NCI-H1930 (cell line): Measurements from ENCODE around the gene TBC1D2B.
"Not testable (repeated sequence)": the region's sequence is repeated elsewhere in the genome, so short reads cannot be mapped to it uniquely, and the experiment has no call there.

Source experiments
- DNase-seq, 2 experiments: peaks; one replicate each; lab custom pipeline; 2025; lab: John Stamatoyannopoulos, UW

The TBC1D2B gene

DNA sequence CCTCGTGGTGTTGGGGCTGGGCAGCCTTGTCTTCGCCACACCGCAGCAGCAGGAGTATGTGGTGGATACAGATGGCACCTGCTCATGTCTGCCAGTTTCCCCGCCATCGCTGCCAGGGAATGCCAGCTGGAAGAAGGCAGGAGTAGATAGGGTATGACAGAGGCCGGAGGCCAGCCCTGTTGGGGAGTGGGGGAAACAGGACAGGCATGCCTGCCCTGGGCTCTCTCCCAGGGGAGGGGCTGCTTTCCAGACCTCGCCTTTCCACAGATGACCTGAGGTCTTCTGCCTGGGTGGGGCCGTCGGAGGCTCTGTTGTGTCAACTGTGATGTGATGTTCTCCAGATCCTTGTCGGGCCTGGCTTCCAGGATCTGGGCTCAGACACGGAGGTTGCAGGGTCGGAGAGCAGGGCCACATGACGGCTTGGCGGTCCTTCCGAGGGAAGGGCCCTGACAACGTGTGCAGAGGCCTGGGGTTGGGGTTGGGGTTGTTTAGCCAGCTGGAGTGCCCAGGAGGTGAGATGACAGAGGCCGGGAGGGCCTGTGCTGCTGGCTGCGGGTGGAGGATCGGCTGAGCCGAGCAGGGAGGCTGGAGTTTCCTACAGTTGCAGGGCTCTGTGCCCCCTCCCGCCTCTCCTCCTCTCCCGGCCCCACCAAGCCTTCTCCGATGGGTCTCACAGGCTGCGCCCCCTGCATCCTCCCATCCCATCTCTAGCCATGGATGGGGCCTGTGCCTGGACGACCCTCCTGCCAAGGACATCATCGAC is 102.0 kb downstream of the TBC1D2B start:
- DNase-seq = no peak

DNA sequence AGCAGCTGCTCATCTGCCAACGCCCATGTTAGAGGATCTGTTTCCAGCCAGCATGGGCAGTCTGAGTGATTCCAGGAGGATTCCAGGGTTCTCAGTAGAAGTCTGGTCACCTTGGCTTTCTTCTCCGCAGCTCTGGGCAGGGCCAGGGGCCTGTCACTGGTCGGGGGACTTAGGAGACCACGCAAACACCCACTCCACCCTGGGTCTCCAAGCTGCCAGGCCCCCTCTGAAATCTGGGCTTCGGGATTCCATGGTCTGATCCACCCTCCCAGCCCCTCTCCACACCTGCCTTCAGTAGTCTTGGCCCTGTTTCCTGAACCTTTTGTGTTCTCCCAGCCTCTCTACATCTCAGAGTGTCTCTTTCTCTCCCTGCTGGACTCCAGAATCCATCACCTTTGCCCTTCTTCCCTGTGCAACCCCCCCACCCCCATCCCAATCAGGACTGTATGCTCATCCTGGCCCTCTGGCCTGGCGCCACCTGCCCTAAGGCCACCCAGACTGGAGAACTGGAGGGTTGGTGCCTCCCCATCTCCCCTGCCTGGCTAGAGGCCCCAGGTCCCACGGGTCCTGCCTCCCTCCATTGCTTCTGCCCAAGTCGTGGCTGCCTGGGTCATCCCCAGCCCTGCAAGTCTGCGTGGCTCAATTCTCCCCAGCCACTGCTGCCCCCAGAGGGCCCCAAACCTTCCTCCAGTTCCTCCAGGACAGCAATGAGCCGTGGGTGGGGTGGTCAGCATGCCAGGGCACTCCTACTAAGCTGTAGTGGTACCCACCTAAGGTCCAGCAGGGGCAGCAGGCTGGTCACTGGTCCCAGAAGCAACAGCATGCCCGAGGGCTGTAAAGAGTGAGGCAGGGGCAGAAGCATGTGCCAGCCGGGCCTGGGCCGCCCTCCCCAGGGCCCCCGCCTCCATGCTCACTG is 102.8 kb downstream of the TBC1D2B start:
- DNase-seq = no peak

DNA sequence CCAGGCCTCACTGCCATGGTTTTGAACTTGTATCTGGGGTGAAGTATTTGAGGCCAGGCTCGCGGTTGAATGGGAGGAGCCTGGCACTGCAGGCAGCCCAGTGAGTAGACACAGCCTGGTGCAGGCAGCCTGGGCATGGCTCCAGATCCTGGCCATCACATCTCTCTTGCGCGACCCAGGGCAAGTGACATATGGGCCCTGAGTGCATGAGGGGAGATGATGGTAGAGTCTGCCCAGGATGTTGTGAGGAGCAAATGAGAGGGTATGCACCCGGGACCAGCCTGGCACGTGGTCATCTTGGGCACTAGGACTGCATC is 103.5 kb downstream of the TBC1D2B start:
- DNase-seq = no peak

DNA sequence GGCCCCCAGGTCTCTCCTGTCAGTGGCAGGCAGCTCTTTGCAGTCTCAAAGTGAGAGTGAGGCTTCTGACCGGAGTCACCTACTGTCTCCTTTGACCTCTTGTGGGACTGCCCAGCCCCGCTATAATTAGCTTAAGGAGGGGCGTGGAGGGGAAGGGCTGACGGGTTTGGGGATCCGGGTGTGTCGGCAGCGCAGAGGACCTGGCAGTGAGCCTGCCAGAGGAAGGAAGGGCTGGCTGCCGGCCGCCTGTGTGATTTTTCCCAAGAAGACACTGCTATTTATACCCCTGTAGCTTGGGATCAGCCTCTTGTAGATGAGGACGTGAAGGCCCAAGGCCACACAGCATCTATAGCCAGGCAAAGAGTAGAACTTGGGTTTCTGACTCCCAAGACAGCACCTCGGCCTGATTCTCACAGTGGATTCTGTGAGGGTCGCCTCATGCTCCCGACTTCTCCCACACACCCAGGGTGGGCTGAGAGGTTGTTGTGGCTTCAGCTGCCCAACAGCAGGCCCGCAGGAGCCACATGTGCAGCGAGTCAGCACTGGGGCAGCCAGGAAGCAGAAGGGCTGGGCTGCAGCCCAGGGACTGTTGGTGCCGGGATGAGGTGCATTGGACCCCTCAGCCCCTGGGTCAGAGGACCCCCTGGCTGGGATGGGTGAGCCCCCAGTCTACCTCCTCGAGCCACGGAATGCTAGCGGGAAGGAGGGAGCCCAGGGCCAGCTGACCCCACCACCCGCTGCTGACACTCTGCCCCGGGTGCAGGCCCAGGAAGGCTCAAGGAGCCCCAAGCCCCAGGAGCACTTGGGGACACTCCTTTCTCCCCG is 104.0 kb downstream of the TBC1D2B start:
- DNase-seq = not testable (repeated sequence)

DNA sequence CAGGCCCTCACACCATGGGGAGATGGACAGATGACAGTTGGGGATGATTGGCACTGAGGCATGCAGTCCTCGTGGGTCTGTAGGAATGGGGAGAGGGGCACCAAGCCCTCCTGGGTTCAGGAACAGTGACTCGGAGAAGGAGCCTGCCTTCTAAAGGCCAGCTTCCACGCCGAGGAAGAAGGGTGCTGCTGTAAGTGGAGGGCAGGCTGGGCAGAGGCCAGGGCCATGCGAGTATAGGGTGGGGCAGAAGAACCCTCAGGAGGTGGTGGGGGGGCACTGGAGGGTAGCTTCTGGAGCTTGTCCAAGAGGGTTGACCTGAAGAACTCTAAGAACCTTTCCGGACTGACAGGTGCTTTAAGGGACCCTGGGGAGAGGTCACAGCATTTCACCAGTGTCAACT is 104.8 kb downstream of the TBC1D2B start:
- not testable (repeated sequence) for DNase-seq

DNA sequence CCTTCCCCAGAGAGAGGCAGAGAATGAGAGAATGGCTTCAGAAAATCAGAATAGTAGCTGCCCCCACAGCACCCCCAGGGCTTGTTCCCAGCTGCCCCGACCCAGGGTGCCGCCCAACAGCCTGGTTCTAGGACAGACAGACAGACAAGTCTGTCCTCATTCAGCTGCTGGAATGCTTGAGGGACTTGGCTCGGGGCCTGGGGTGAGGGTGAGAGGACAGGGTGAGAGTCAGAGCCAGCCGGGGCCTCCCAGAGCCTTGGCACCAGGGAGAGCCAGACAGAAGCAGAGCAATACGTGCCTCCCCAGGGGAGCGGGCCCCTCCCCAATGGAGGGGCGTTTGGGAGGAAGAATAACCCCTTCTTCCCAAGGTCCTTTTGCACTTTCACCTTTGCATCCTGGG is 105.6 kb downstream of the TBC1D2B start:
- not testable (repeated sequence) for DNase-seq

DNA sequence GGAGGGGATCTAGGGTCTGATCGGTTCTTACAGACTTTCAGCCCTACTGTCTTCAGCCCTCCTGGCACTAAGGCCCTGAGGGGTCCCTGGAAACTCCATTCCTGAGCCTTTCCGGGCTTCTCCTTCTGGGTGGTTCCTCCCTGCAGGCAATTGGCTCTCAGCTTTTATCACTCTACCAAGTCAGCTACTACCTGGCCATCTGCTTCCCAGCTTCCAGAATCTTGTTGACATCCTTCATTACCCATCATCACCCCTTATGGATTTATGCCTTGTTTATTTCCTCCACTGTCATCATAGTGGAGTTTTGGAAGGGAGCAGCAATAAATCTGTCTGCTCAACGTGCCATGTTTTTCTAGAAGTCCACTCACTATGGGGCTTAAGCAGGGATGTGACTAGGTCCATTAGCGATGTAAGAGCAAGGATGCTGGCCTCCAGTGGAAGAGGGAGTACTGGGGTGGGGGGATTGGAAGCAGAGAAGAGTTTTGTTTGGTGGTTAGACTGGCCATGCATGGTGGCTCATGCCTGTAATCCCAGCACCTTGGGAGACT is 106.6 kb downstream of the TBC1D2B start:
- DNase-seq = not testable (repeated sequence)

DNA sequence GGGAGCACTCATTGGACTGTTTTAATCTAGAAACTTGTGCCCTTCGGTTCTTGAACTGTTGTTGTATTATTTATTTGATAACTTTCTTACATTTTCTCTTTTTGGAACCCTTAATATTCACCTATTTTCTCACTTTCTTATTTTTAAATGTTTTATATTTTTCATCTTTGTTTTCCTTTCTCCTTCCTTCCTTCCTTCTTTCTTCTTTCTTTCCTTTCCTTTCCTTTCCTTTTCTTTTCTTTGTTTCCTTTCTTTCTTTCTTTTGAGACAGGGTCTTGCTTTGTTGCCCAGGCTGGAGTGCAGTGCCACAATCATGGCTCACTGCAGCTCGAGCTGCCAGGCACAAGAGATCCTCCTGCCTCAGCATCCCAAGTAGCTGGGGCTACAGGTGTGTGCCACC is 108.5 kb downstream of the TBC1D2B start:
- no peak for DNase-seq

DNA sequence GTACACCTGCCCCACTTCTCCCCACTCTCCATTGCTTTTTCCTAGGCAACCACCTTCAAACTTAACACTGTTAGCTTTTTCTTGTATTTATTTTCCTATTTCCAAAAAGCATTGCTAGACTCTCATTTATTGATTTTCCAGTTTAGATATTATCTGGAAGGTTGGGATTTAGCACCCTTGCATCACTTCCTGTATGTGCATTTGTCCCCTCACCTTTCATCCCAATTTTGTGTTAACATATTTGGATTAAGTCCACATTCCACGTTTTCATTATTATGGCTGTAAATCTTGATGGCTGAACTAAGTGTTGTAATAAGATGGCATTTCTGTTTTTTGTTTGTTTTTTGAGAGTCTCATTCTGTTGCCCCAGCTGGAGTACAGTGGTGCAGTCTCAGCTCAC is 109.7 kb downstream of the TBC1D2B start:
- DNase-seq = no peak

DNA sequence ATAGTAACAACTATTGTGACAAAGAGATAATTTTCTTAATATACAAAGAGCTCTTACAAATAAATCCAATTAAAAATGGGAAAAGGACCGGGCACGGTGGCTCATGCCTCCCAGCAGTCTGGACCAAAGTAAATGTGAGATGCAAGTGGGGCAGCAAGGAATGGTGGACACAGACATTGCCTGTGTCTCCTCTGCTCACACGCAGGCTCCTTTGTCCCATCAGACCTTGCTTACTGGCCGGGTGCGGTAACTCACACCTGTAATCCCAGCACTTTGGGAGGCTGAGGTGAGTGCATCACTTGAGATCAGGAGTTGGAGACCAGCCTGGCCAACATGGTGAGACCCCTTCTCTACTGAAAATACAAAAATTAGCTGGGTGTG is 110.3 kb downstream of the TBC1D2B start:
- DNase-seq = not testable (repeated sequence)

DNA sequence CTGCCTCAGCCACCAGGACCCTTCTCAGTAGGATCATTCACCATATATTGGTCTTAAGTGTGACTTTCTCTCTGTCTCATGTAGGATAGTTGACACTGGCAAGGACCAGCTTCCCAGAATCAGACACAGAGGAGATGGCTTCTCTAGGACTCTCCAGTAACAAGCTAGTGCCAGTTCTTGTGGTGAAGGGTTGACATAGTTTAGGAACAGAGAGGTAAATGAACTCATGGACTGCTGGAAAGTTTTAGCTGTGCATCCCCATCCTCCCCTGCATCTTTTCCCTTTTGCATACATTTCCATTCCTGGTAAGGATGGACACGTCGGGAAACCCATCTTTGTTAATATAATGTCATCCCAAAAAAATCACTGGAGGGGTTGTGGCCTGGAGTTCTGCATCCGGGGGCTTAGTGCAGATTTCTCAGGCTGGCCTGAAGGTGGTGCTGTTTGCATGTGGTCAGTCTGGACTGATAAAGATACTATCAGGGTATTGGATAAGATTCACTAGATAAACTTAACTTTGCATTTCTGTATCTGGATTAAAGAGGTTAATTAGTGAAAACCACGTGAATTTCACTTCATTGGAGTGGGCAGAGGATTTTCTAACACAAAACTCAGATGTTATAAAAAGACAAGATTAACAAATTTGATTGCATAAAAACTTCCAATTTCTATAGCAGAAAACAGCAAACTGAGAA is 110.8 kb downstream of the TBC1D2B start:
- DNase-seq = no peak

DNA sequence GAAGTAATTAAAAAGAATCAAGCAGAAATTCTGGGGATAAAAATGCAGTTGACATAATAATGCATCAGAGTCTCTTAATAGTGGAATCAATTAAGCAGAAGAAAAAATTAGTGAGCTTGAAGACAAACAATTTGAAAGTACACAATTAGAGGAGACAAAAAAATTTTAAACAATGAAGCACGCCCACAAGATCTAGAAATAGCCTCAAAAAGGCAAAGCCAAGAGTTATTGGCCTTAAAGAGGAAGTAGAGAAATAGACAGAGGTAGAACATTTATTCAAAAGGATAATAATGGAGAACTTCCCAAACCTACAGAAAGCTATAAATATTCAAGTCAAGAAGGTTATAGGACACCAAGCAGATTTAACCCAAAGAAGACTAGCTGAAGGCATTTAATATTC is 113.3 kb downstream of the TBC1D2B start:
- no peak for DNase-seq

DNA sequence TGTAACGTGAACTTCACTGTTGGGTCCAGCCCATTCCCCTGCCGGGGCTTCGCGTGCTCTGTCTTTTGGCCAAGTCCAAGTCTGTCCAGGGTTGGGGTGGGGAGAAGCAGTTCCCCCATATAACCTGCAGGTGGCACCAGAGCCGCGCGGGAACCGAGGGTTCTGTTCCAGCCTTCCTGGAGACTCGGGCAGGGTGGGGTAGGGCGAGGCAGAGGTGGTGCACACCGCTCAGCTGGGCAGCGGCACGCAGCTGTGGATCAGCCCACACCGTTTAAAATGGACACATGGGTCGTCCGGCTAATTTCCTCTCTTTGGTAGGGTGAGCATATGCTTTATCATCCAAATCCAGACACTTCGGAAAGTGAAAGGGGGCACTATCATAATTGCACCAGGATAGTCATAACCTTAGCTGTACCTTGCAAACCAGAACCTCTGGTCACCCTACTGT is 118.1 kb downstream of the TBC1D2B start:
- peak; percentile 10 to 48 for DNase-seq

DNA sequence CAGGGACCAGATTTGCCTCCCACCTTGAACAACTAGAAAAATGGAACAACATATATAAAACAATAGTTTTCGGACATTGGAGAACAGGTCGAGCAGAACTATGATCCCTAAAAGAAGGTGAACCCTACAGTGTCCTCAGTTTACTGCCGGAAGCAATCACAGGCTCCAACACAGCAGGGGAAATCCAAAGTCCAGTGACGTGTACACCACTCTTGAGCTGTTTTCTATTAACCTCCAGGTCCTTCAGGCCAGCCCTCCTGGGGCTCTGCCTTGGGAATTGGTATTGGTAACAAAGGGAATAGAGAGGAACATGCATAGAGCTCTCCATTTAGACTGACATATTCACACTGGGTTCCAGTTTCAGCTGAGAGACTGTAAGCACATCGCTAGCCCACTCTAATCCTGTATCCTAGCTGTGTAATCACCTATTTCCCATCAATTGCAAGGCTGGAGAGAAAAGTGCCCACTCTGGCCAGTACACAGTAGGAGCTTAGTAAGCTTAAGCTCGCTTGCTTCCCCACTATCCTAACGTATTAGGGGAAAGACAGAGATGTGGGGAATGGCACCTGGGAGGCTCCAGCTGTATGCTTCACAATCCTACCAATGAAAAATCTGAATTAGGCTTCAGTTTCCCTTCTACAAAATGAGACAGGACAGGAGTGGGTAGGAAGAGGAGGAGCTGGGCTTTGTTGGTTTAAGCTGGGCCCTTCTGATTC is 118.6 kb downstream of the TBC1D2B start:
- DNase-seq = not testable (repeated sequence)

DNA sequence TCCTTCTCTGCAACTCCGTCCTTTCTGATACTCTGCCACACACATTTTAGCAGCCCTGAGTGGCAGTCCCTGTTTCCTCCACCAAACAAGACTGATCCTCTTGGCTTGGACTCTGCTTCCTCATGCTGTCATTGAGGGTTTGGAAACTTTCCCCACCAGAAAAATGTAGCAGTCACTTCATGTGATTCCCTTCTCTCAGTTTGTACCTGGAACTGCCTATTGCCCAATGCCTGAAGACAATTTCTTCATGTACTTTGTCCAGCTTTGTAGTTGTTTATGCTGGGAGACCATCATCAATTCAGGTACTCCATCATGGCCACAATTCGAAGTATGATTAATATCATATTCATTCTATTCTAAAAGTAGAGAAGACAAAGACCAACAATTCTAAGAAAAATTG is 119.5 kb downstream of the TBC1D2B start:
- DNase-seq = not testable (repeated sequence)

DNA sequence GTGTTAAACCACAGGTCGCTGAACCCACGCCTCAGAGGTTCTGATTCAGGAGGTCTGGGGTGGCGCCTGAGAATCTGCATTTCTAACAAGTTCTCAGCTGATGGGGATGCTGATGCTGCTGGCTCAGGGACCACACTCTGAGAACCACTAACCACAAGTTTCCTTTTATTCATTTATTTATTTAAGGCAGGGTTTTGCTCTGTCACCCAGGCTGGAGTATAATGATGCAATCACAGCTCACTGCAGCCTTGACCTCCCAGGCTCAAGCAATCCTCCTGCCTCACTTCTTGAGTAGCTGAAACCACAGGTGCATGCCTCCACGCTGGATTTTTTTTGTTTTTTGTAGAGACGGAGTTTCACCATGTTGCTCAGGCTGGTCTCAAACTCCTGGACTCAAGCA is 123.6 kb downstream of the TBC1D2B start:
- not testable (repeated sequence) for DNase-seq

DNA sequence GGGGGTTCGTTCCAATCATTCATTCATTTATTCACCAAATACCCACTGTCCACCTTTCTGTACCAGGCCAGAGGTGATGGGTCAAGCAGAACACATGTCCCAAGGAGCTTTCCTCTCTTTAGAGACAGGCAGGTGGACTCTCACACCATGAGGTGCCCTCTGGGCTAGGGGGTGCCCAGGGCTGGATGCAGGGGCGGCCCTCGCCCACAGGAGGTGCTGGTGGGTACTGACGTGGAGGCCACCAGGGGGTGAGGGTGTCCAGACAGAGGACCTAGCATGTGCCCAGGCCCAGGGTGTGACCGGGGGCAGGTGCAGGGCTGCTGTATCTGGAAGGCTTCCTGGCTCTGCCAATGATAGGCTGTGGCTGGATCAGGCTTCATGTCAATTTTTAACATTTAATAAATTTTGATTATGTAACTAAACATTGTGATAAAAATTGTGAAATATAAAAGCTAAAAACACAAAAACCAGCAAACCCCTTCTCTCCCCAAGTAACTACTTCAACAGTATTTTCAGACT is 124.5 kb downstream of the TBC1D2B start:
- DNase-seq = not testable (repeated sequence)

DNA sequence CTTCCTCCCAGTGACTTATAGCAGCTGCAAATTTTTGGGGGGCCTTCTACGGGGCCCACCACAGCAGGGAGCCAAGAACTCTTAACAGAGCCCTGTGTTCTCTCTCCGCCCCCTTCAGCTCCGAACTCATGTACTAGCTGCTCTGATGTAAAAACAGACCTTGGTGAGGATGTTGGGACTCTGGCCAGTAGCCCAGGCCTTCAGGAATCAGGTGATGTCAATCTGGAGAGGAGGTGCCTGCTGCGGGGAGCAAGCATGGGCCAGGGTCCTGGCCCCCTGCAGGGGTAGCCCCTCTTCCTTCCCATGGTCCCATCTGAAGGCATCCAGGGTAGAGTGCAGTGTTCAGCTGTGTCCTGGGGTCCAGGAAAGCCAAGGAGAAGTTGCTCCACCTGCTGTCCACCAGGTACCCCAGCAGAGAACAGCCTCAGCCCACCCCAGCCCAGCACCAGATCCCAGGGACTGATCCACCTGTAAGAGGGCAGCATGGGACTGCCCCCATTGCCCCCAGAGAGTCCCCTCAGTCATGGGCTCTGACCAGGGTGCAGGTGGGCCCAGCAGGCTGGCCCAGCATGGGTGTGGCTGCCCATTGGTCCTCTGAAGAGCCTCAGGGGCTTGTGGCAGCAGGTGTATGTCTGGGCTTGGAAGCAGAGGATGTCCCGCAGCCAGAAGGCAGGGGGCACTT is 126.3 kb downstream of the TBC1D2B start:
- not testable (repeated sequence) for DNase-seq

DNA sequence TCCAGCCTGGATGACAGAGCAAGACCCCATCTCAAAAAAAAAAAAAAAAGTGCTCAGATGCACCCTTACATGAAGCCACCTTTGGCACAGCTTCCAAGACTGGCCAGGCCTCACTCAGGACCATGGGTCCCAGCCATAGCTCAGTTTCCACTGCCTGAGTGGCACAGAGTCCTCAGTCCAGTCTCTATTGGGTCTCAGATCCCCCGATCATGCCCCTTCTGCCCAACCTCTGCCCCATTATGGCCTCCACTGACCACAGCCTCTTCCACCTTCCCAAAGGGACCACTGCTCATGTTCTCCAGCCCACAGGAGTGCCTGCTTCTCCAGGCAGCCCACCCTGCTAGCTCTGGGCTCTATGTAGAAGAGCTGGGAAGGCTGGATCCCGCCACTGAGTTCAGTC is 127.0 kb downstream of the TBC1D2B start:
- not testable (repeated sequence) for DNase-seq

DNA sequence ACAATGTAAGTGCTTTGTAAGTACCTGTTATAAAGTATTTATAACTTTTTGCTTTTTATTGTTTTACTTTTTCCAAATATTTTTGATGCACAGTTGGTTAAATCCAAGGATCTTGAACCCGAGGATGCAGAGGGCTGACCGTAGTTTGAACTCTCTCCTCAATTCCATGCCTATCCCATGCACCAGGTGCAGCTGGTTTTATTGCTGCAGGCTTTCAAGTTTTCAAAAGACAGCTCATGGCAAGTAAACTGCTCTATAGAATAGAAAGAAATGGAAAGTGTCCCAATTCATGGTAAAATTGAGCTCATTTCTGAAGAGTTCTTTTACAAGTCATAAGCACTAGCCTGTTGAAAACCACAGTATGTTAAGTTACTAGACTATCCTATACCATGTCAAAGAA is 131.9 kb downstream of the TBC1D2B start:
- DNase-seq = no peak
